DMS153 treated with DMSO at 0.1 percent for 48 hours (cell line): Measurements from ENCODE around the gene MOB2.

Source experiments
- DNase-seq: peaks from one replicate; lab custom pipeline; 2025; ENCODE audit not compliant: unreplicated experiment; lab: John Stamatoyannopoulos, UW

The MOB2 gene

GRCh38 chr11:1475841-1476240 is 10.7 kb downstream of the MOB2 start:
- DNase-seq = no peak

GRCh38 chr11:1473786-1474185 is 12.8 kb downstream of the MOB2 start:
- DNase-seq = no peak

- no peak for DNase-seq
Measured at GRCh38 chr11:1473011-1473628, 13.5 kb downstream of the MOB2 start.

GRCh38 chr11:1472180-1473005 is 14.2 kb downstream of the MOB2 start:
- DNase-seq = no peak

GRCh38 chr11:1471736-1472135 is 14.8 kb downstream of the MOB2 start:
- DNase-seq = no peak

GRCh38 chr11:1470681-1471611 is 15.6 kb downstream of the MOB2 start:
- DNase-seq = no peak

- DNase-seq = no peak
Measured at GRCh38 chr11:1469911-1470680, 16.5 kb downstream of the MOB2 start.

- DNase-seq = no peak
Measured at GRCh38 chr11:1469287-1469910, 17.2 kb downstream of the MOB2 start.

- no peak for DNase-seq
Measured at GRCh38 chr11:1468473-1469066, 18.0 kb downstream of the MOB2 start.

- no peak for DNase-seq
Measured at GRCh38 chr11:1468002-1468401, 18.6 kb downstream of the MOB2 start.

- DNase-seq = no peak
Measured at GRCh38 chr11:1467270-1467669, 19.3 kb downstream of the MOB2 start.

- no peak for DNase-seq
Measured at GRCh38 chr11:1466784-1467183, 19.8 kb downstream of the MOB2 start.

GRCh38 chr11:1463056-1463455 is 23.5 kb downstream of the MOB2 start:
- DNase-seq = no peak

GRCh38 chr11:1462698-1462975 is 23.9 kb downstream of the MOB2 start:
- DNase-seq = no peak

- DNase-seq = no peak
Measured at GRCh38 chr11:1461826-1462697, 24.5 kb downstream of the MOB2 start.

GRCh38 chr11:1460986-1461825 is 25.4 kb downstream of the MOB2 start:
- no peak for DNase-seq

- no peak for DNase-seq
Measured at GRCh38 chr11:1460396-1460985, 26.1 kb downstream of the MOB2 start.
